ENCODE data around the gene MGMT.

Gene MGMT

DNA sequence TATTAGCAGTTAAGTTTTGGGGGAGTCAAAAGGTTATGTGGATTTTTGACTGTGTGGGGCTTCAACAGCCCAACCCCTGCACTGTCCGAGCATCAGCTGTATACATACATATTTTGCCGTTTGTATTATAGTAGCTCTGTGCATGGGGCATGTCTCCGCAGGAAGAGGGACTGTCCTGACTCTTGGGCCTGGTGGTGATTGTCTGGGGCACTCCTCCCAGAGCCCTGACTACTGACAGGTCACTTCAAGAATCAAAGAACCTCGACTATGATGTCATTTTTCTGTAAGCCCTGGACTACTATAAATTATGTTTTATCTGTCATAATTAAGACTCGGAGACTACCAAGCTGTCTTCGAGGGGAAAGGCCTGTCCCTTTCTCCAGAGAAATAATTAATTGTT, 51.8 kb downstream of the MGMT start:
- no peak for DNase-seq
- no peak overlapping the region for H3K4me3 ChIP-seq (ENCODE audit: low read depth, low read length)
- H3K9me3 ChIP-seq (ENCODE audit: severe bottlenecking): no peaks in the 10 kb centered on the region
- no peak for TF ChIP-seq CTCF (IDR thresholded peaks at IDR 0.05; ENCODE audit: low read depth, low read length)
- no peaks in the 10 kb centered on the region for H3K36me3 ChIP-seq
- no peak overlapping the region for H3K27ac ChIP-seq
- H3K27me3 ChIP-seq (ENCODE audit: insufficient read depth, low read depth, severe bottlenecking): no peaks in the 10 kb centered on the region

- no peaks in the 10 kb centered on the region for H3K9me3 ChIP-seq (ENCODE audit: severe bottlenecking)
- no peak overlapping the region for H3K4me3 ChIP-seq (ENCODE audit: low read depth, low read length)
- DNase-seq: no peak
- no peaks in the 10 kb centered on the region for H3K27me3 ChIP-seq (ENCODE audit: insufficient read depth, low read depth, severe bottlenecking)
- no peak overlapping the region for H3K27ac ChIP-seq
- no peaks in the 10 kb centered on the region for H3K36me3 ChIP-seq
- TF ChIP-seq CTCF (IDR thresholded peaks at IDR 0.05; ENCODE audit: low read depth, low read length): no peak
Observed at GRCh38 chr10:129520440-129521080, 53.5 kb downstream of the MGMT start.

GRCh38 chr10:129521161-129522025, 54.4 kb downstream of the MGMT start:
- Histone ChIP-seq H3K36me3 (no peaks in the 10 kb centered on the region), H3K9me3 (ENCODE audit: severe bottlenecking) (no peaks in the 10 kb centered on the region), H3K27ac (no peak overlapping the region), H3K4me3 (ENCODE audit: low read depth, low read length) (no peak overlapping the region), H3K27me3 (ENCODE audit: insufficient read depth, low read depth, severe bottlenecking) (no peaks in the 10 kb centered on the region)
- no peak for TF ChIP-seq CTCF (IDR thresholded peaks at IDR 0.05; ENCODE audit: low read depth, low read length)
- no peak for DNase-seq

GRCh38 chr10:129522041-129522585, 55.1 kb downstream of the MGMT start:
- Histone ChIP-seq H3K36me3 (no peaks in the 10 kb centered on the region), H3K9me3 (ENCODE audit: severe bottlenecking) (no peaks in the 10 kb centered on the region), H3K27ac (no peak overlapping the region), H3K4me3 (ENCODE audit: low read depth, low read length) (no peak overlapping the region), H3K27me3 (ENCODE audit: insufficient read depth, low read depth, severe bottlenecking) (no peaks in the 10 kb centered on the region)
- no peak for TF ChIP-seq CTCF (IDR thresholded peaks at IDR 0.05; ENCODE audit: low read depth, low read length)
- DNase-seq: no peak

- TF ChIP-seq CTCF (IDR thresholded peaks at IDR 0.05; ENCODE audit: low read depth, low read length): no peak
- H3K27ac ChIP-seq: no peak overlapping the region
- DNase-seq: no peak
- H3K4me3 ChIP-seq (ENCODE audit: low read depth, low read length): no peak overlapping the region
- H3K9me3 ChIP-seq (ENCODE audit: severe bottlenecking): no peaks in the 10 kb centered on the region
- no peaks in the 10 kb centered on the region for H3K36me3 ChIP-seq
- no peaks in the 10 kb centered on the region for H3K27me3 ChIP-seq (ENCODE audit: insufficient read depth, low read depth, severe bottlenecking)
Observed at GRCh38 chr10:129523031-129523722, 56.1 kb downstream of the MGMT start.
